NCI-H2196 treated with DMSO at 0.1 percent for 48 hours (cell line): ENCODE results near the gene ABTB2.

Source experiments
- DNase-seq: peaks from one replicate; lab custom pipeline; 2025; ENCODE audit not compliant: unreplicated experiment; lab: John Stamatoyannopoulos, UW

Gene ABTB2

GRCh38 chr11:34128824-34129223, 229.0 kb downstream of the ABTB2 start:
- DNase-seq: no peak

GRCh38 chr11:34126959-34127848, 230.6 kb downstream of the ABTB2 start:
- DNase-seq: no peak

DNA sequence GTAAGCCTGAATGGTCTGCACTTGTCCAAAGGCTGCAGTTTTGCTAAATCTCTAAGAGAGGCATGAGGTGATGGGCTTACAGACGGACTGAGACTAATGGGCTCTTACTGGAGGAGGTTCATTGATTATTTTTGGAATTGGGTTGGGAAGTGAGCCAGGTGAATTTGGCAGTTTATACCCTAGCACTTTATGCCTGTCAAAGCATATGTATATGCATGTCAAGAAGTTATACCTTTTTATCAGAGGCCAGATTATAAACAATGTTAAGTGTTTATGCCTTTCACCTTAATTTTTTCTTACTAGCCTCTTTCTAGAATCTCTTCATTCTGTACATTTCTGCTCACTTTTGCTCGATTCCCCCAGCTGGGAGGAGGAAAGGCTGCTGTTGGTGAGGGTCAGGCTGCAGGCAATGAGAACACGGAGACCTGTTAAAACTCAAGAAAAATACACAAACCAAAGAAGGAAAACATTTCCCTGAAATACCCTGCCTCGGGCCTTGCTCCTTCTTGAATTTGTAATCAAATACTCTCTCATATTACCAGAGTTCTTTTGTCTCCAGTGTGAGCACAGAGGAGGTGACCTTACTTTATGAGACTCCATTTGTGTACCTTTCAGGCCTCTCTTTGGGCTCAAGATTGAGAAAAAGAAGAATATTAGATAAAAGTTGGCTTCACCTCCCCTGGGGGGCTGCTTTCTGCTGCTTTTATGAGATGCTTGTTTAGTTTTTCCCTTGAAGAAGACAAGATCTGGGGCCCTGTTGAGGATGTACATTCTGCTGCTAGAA, 232.7 kb downstream of the ABTB2 start:
- no peak for DNase-seq

- DNase-seq: no peak
These were observed 237.2 kb downstream of the ABTB2 start for GRCh38 chr11:34120651-34121050.

DNA sequence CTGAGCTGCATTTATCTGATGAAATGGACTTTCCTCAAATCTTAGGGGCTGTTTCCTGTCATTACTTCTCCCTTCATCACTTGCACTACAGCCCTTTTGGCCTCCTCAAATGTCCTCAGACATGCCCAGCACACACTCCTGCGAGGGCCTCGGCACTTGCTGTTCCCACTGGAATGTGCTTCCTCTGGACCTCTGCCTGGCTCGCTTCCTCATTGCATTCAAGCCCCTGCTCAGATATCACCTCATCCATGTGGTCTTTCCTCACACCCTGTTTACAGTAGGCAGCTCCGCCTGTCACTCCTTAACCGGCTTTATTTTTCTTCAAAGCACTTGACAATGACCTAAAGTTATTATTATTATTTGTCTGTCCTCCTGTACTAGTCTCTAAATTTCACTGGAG, 243.3 kb downstream of the ABTB2 start:
- DNase-seq: no peak

DNA sequence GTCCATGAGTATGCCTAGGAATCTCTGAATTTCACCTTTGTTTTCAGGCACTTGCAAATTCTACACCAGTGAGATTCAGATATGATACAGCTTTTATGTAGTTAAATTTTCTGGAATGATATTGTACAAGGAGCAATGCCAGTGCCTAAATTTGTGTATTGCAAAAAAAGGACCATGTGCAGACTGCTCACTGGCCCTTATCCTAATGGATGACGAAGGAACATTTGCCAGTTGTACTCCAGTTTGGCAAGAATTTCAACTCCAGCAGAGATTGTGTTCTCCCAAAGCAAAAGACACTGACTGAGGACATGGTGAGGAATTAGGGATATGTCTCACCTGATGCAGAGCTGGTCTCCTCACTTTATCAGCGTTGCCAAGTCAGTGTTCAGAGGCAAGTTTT, 243.8 kb downstream of the ABTB2 start:
- no peak for DNase-seq

GRCh38 chr11:34111722-34112270, 246.0 kb downstream of the ABTB2 start:
- no peak for DNase-seq

DNA sequence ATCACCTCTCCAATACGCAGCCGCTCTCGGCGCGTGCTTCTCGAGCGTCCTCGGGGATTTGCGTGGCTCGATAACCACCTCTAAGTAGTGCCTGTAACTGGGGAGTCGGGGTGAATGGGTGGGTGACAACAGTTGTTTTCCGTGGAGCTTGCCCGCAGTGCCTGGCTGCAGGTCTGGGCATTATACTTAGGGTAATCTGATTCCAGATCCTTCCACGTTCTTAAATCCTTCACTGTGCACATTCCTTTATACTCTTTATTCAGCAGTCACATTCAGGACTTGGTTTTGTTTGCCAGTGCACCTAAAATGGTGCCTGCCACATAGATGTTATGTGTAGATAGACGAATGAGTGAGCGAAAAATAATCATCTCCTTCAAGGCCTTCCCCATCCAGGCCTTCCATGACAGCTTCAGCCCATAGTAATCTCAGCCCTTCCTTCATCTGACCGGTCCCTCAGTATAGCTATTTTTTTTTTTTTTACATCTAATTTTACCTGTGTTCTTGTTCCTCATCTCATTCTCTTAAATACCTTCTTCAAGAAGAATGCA, 251.8 kb downstream of the ABTB2 start:
- no peak for DNase-seq

- DNase-seq: peak; percentile 95
These were observed 252.5 kb downstream of the ABTB2 start, which contains the start of gene NAT10 for GRCh38 chr11:34105079-34105956. NAT10 (plus strand) TSS chr11:34105629; CDS start chr11:34108226, 2,597 bp downstream.

DNA sequence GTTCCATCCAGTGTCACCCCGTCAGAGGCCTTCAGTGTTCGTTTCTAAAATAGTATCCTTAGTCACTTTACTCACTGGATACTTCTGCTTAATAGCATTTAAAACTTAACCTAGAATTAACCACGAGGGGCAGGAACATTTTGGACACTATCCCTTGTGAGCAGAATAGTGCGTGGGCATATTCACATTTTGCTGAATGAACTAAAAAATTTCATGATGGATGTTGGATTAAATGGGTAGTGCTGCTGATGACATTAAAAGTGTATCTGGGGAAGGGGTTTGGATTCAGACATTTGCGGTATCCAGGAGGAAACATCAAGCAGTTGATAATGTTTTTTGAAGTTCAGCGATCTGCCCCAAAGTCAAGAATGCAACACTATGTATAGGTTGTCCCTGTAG, 253.1 kb downstream of the ABTB2 start:
- DNase-seq: no peak
